T follicular helper cell (primary cell): ENCODE data around the gene MAEA.

Source experiments
- DNase-seq: peaks from one replicate; pipeline ENCODE4 v3.0.0-alpha.2; 2020; ENCODE audit warnings: low read depth

Gene MAEA

DNA sequence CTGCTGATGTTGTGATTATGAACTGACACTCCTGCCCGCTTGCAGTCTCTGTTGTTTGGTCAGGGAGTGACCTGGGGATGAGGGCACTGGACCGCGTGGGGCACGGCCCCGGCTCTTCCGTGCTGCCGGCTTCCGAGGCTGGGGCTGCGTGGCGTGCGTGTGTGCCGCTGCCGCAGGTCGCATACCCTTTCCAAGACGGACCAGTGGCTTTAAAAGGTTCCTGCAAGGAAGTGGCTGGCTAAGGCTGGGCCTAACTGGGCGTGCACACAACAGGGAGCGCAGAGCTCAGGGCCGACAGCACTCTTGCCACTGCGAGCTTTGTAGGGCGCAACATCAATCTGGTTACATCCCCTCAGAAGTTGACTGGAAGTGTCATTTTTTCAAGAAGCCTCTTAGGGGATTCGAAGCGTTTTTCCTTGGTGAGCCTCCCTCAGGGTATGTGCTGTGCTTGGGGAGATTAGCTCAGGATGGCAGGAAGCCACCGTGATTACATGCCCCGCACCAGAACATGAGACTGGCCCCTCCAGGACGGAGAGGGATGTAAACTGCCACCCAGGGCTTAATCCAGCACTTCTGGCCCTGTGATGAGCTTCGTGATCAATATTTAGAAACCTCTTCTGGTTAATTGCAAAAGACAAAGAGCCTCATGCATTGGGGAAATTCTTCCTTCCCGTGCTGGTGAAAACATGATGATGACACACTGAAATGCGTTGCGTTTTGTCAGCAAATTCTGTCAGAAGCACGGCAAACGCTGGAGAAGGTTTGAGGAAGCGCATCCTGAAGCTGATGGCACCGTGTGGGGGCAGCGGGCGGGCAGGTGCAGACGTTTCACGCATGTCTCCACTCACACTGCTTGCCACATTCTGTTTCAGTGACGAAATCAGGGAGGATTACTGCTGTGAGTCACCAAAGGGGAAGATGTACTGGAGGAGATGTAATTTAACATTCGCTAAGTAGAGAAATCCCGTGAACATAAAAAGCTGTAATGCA lies 11.1 kb downstream of the MAEA start:
- DNase-seq = no peak

DNA sequence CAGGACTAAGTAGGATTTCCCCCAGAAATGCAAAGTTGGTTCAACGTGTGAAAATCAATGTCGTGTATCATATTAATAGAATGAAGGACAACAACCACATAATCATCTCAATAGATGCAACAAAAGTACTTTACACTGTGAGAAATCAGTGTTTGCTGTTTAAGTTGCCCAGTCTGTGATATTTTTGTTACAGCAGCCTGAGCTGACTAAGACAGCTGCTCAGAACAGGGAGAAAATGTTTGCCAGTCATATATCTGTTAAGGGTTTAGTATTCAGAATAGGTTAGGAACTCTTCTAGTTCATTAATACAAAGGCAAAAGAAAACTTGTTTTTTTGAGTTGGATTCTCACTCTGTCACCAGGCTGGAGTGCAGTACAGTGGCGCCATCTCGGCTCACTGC lies 12.5 kb downstream of the MAEA start:
- DNase-seq = no peak

DNA sequence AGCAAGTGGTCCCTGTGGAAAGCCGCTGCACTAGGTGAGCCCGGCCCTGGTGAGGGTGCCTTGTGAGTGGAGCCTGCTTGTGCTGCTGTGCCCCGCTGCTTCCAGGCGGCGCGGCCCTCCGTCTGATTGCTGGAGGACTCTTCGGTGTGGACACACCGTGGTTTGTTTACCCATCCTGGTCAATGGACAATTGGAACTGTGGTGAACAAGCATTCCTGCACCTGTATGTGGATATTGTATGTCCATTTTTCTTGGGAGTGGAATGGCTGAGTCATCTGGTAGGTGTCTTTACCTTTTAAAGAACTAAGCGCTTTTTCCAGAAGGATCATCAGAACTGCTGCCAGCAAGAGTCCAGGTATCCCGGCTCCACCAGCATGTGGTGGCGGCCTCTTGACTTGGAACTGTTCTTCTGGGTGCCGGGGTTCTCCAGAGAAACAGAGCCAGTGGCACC lies 15.6 kb downstream of the MAEA start:
- DNase-seq = no peak

DNA sequence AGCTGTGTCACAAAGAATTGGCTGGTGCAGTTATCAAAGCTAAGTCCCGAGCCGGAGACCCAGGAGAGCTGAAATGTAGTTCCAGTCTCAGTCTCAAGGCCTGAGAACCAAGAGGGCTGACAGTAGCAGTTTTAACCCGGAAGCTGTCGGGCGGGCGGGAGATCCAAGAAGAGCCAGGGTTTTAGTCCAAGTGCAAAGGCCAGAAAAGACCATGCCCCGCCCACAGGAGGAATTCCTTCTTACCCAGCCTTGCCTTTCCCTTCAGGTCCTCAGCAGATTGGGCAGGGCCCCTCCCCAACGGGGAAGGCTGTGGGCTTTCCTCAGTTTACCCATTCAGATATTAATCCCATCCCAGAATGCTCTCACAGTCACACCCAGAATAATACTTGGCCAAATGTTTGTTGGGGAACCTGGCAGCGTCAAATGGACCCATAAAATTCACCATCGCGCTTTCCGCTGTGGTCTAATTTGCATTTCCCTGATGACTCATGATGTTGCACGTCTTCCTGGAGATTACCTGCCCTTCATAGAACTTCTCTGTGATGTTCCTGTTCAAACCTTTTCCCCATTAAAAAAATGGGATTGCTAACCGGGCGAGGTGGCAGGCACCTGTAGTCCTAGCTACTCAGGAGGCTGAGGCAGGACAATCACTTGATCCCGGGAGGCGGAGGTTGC lies 16.2 kb downstream of the MAEA start:
- peak; percentile 34 for DNase-seq

DNA sequence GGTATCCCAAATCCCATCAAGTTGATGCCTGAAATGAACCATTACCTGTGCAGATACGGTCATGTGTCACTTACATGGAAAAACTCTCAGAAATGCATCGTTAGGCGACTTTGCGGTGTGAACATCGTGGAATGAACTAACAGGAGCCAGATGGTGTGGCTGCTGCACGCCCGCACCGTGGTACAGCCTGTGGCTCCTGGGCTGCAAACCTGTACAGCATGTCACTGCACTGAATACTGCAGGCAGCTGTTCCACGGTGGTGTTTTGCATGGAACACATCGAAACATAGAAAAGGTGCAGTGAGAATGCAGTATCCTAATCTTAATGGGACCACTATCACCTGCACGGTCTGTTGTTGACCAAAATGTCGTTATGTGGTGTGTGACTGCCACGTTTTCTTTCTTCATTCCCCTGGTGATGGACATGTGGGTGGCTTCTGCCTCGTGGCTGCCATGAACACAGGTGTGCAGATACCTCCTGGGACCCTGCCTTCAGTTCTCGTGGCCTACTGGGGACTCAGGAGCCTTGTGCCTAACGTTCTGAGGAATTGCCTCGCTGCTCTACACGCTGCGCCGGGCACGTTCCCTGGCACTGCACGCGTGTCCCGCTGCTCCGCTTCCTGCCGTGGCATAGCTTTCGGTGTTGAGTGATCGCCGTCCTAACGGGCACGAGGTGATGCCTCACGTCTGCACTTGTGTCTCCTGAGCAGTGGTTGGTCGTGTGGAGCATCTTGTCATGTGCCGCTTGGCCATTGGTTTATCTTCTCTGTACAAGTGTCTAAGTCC lies 18.5 kb downstream of the MAEA start:
- no peak for DNase-seq

DNA sequence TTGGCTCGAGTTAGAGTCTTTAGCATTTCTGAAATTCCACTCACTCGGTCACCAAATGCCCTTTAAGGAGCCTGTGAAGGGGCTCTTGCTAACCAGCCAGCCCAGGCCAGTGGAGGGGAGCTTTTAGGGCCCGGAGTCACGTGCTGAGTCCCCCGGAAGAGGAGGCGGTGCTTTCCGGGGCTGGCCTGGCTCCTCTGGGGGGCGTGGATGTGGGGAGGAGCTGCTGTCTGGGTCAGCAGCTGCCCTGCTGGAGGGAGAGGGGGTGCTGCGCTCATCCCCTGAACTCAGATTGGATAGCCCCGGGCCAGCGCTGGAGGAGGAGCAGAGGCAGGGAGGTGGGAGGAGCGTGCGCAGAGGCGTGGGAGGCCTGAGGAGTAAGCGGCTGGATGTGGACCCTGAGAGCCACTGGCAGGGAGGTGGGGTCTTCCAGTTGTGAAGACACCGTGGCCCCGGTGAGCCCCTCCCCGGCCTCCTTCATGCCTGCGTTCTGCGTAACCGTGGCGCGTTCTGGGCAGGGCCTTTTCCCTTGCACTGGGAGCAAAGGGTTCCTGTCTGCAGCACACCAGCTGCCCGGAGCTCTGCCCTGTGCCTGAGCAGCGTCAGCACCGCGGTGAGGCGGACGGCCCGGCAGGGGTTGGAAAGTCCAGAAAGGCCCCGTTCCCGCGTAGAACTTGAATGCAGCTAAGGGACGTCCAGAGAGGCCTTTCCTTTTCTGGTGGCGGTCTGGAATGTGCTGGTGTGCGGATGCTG lies 19.7 kb downstream of the MAEA start:
- DNase-seq = peak; percentile 28

DNA sequence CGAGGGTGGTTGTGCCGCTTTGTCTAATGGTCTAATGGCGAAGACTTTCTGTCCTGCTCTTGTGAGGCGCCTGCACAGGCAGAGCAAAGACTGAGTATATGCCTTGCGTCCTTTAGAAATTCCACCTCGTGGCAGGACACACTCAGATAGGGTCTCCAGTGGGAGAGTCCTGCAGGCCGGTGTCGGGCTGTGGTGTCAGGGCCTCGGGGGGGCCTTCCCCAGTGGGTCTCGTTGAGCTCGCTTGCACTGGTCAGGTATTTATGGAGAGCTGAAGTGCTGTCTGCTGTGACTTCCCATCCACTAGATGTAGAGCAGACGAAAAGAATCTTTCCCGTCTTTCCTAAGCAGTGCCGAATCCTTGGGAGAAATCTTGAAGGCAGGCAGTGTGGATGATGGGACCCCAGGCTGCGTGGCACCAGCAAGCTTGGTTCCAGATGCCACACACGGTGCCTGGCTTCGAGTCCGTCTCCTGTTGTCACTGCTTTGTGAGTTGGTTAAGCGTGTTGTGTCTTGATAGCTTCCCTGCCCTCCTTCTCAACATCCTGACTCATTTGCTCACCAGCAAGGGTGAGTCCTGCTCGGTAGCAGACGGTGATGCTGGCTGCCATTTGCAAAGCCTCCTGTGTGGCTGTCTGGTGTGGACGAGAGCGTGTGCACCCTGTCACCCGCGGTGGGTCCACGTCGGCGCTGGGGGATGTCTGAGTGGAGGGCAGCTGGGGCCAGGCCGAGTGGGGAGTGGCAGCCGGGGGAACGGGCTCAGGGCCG lies 20.5 kb downstream of the MAEA start:
- no peak for DNase-seq

DNA sequence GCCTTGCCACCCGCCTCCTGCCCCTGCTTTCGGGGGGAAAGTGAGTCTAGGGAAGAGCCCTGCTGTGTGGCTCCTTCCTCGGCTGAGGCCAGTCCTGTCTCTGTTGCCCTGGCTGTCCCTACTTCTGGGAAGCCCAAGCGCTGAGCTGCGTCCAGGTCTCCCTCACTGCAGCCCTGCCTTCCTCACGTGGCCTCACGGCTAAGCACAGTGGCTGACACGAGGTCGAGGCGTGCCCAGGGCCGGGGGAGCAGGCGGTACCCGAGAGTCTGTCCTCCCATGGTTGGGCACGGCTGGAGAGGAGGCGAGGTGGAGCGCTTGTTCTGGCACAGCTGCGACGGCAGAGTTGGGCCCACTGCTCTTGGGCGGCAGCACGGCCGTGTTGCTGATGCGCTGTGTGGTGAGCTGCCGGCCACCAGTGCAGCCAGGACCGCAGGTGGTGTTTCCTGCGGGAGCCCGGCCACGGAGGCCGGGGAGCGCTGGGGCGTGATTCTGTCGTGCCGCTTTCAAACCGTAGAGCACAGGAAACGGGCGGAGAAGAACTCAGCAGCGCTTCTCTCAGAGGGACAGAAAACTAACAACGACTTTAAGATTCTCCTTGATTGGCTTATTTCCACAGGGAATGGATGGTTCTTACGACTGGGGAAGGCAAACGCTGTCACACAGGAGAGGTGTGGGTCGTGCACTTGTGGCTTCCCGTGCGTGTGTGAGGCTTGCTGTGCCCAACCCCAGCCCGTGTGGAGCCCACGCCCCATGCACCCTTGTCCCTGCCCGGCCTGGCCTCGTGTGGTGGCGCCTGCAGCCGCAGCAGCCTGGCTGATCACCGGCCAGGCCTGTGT lies 21.3 kb downstream of the MAEA start:
- DNase-seq = no peak

DNA sequence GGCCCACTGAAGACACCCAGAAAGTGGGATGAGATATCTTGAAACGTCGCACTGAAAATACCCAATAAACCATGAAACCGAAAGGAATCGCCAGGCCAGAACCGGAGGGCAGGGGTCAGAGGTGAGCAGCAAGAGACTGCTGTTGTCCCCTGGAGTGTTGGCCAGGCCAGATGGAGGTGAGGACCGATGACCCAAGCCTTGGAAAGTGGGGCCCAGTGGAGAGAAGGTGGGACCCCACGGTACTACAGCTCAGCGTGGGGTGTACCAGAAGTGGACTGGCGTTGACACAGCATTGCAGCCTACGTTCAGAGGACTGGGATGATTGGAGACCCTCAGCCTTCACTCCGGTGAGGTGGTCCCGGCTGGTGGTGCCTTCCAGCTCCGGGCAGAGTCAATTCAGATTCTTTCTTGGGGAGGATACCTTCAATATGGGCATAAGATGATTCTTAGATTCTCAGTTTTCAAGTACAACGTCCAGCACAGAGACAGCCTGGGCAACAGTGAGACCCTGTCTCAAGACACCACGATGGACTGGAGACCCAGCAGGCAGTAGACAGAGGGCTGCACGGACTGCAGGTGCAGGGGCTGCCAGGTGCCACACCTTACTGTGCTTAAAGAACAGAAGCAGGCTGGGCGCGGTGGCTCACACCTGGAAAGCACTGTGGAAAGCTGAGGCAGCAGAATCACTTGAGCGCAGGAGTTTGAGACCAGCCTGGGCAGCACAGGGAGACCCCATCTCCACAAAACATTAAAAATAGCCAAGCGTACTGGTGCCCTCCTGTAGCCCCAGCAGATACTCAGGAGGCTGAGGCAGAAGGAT lies 23.3 kb downstream of the MAEA start:
- no peak for DNase-seq

DNA sequence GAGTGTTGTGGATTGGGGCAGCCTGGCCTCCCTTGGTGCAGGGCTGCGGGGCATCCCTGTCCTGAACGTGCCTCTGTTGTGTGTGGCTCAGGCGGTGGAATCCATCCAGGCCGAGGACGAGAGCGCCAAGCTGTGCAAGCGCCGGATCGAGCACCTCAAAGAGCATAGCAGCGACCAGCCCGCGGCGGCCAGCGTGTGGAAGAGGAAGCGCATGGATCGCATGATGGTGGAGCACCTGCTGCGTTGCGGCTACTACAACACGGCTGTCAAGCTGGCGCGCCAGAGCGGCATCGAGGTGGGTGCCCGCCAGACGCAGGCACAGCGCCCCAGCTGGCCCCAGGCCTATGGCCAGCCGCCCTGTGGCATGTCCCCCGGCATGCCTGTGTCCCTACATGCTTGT lies 25.6 kb downstream of the MAEA start:
- no peak for DNase-seq

DNA sequence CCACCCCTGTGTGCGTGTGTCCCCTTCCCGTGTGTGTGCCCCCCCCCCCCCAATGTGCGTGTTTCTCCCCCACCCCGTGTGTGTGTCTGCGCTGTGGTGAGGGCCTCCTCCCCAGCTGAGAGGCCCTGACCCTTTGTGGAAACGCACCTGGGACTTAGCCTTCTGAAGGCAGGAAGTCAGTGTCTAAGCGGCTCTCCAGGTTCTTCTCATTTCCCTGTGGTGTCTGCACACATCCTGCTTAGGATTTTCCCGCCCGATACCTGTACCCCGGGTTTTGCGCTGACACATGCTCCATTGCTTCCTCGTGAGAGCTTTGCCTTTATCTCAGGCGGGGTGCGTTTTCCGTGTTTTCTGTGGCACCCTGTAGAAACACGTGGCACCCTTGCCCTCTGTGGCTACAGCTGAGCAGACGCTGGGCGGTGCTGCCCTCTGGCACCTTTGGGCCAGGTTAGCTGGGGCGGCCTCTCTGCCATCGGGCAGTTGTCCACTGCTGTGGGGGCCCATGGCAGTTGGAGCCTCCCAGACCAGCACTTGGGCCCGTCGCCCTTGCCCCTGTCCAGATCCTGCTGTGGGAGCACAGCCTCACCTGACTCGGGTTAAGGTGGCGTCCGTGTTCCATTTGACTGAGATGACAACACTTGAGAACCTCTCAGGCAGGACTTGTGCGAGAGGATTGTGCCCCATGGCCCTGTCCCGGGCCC lies 26.3 kb downstream of the MAEA start:
- DNase-seq = no peak

DNA sequence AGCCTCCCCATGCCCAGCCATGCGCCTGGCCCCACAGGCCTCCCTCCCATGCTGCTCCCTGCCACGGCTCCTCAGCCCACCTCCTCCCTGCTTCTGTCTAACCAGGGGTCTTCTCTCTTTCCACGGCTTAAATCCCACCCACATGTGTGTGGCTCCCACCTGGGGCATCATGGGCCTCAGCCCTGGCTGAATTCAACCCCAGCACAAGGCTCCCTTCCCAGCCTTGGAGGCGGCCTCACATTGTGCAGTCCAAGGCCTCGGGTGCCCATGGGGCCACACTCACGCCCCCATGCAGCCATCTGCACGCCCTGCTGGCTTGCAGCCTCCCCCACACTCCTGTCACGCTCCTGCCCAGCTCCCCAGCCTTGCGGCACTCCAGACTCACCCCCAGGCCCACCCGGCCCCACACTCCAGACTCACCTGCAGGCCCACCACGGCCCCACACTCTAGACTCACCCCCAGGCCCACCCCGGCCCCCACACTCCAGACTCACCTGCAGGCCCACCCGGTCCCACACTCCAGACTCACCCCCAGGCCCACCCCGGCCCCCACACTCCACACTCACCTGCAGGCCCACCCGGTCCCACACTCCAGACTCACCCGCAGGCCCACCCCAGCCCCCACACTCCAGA lies 27.0 kb downstream of the MAEA start:
- no peak for DNase-seq

DNA sequence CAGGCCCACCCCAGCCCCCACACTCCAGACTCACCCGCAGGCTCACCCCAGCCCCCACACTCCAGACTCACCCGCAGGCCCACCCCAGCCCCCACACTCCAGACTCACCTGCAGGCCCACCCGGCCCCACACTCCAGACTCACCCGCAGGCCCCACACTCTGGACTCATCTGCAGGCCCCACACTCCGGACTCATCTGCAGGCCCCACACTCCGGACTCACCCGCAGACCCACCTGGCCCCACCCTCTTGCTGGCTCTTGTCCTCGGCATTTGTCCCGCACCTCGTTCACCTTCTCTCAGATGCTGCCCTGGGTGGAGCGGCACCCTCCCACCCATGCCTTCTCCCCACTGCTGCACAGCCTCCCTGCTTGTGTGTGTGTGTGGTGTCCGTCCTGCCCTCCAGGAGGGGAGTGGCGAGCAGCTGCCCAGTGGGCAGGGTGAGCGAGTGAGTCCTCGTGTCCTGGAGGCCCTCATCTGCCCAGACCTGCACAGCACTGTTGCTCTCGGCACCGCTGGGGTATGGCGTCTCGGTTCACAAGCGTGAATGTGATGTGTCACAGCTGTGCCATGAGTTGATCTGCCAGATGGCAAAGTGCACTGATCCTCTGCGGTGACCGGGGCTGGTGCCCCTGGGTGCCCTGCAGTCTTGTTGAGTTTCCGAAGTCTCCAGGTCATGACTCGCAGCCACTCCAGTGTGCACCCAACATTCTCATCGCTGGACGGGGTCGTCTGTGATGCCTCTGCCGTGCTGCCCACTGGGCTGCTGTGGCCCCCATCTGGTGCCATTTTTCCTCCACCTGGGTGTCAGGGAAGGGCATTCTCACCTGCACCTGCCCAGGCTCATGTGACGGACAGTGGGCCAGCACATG lies 27.7 kb downstream of the MAEA start:
- no peak for DNase-seq

DNA sequence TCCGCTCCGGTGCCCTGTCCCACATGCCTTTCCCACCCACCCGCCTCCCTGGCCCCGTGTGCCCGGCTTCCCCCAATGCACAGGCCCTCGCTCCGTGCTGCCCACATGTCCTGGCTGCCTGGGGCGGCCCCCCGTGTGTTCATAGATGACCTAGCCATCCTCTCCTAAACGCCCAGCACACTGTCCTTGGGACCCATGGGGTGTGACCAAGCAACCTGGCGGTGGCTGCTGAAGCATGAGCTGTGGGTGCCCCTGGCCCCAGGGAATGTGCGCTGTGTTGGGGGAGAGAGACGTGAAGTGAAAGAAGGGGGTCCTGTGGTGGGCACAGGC lies 28.3 kb downstream of the MAEA start:
- no peak for DNase-seq

DNA sequence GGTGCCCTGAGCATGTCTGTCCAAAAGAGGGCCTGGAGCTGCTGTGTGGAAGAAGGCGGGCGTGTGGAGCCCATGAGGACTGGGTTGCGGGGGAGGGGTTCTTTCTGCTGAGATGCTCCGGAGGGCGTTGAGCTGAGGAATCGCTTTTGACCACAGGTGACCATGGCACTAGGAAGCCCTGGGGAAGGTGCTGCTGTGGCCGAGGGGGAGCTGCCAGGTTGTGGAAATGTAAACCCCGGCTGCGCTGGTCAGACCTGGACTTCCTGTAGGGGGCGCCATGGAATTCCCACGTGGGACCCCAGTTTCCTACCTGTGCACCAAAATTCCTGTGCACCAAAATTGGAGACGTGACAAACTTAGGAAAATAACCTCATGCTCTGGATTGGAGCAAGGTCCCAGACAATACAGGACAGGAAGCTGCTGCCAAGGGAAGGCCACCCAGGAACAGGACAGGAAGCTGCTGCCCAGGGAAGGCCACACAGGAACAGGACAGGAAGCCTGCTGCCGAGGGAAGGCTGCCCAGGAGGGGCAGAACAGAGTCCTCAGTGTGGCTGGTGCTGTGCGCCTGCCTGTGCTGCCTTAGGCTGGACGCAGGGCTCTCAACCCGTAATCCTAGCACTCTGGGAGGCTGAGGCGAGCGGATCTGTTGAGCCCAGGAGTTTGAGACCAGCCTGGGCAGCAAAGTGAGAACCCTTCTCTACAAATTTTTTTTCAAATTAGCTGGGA lies 29.0 kb downstream of the MAEA start:
- no peak for DNase-seq

DNA sequence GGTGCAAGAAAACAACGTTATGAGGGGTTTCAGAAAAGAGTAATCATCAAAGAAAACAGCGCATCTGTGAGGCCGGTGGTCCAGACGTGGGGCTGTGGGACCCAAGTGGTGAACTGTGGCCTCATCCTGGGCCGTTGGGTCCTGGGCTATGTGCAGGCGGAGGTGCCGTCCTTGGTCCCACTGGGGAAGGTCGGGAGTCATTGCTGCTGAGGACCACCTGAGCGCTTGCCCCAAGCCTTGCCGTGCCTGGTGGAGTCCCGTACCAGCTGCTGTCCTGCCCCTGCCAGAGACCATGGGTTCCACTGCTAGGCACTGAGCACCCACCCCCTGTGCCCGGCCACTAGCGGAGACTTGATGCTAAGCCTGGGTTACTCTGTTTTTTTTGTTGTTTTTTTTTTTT lies 31.8 kb downstream of the MAEA start:
- no peak for DNase-seq
